GM21423 (cell line): ENCODE data around the gene CDH4.

Source experiments
- ATAC-seq: cut with Tn5 transposase; IDR thresholded peaks from one replicate; pipeline ENCODE4 v1.9.1; 2021; ENCODE audit warnings: mild to moderate bottlenecking, moderate library complexity; ENCODE audit not compliant: unreplicated experiment

Gene CDH4

GRCh38 chr20:61926796-61927192 lies 674.7 kb downstream of the CDH4 start:
- no peak for ATAC-seq

GRCh38 chr20:61927193-61927825 lies 675.2 kb downstream of the CDH4 start:
- no peak for ATAC-seq

- no peak for ATAC-seq
Measured at GRCh38 chr20:61927826-61928541, 675.9 kb downstream of the CDH4 start.

GRCh38 chr20:61929561-61929960 lies 677.5 kb downstream of the CDH4 start:
- ATAC-seq, result no peak

- no peak for ATAC-seq
Measured at GRCh38 chr20:61929971-61930666, 678.1 kb downstream of the CDH4 start.

DNA sequence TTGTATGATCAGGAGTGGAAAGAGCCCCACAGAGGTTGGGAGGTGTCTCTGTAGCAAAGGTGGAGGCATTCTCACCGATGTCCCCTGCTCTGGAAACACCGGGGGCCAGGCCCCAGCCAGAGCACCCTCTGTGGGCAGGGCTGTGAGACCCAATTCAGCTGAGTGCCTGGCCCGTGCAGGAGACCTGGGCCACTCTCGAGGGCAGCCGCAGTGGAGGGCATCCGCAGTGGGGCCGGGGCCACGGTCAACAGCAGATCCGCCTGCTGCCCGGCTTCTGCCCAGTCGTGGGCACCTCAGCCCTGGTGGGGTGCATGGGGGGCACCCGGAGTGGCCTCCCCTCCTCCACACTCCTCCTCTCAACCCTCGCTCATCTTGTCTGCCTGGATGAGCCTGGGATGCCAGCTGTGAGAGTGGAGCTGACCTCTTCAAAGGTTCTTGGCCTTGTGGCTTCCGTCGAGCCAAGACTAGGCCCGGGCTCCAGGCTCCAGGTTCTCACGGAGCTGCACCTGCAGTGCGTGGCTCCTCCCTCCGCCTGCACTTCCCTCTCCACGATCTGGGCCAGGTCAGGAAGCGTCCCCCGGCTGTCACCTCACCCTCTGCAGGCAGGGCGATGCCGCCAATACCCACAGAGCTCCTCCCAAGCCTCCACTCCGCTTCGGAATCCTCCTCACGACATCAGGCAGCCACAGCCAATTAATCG lies 678.9 kb downstream of the CDH4 start:
- no peak for ATAC-seq

DNA sequence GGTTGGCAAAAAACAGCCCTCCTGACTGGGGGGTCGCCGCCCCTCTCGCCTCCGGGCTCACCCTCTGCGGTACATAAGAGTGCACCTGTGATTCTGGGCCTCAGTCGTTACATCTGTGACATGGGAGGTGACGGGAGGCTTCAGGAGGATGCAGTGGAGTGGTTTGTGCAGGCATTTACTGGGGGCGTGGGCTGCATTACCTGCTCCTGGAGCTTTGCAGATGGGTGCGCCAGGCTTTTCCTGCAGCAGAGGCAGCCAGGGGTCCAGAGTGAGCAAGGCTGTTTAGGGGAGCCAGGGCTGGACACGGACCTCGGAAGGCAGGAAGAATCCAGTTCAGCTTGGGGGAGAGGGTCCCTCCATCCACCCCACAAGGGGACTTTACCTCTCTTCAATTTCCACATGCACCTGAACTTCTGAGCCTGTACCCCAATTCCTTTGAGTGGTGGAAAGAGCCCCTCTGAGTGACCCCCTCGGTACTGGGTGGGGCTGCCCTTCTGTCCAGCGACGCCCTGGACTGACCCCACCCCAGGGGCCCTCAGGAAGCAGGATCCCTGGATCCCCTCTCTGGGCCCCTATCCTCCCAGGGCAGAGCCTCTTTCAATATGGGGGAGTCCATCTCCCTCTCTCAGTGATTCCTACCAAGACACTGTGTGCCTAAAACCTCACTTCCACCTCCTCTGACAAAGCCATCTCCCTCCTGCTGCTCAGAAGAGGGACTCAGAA lies 679.6 kb downstream of the CDH4 start:
- no peak for ATAC-seq

- no peak for ATAC-seq
Measured at GRCh38 chr20:61932199-61932592, 680.1 kb downstream of the CDH4 start.

- ATAC-seq, result no peak
Measured at GRCh38 chr20:61932711-61933480, 680.8 kb downstream of the CDH4 start.

DNA sequence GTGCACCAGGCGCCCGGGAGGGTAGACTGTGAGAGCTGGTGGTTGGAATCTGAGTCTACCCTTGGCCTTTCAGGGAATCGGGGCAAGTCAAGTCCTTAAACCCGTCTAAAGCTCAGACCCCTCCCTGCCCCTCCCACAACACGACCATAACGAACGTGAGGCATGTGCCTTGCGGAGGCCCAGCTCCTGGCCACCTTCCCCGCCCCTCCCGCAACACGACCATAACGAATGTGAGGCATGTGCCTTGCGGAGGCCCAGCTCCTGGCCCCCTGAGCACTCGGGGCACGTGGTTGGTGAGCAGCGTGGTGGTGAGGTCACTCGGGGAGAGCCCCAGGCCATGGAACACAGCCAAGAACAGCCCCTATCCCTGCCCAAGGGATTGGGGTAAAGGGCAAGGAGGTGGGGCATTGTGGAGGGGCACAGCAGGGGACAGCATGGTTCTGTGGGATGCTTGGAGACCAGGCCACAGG lies 681.5 kb downstream of the CDH4 start:
- no peak for ATAC-seq

- ATAC-seq, result no peak
Measured at GRCh38 chr20:61933951-61934715, 682.1 kb downstream of the CDH4 start.

- ATAC-seq, result no peak
Measured at GRCh38 chr20:61934716-61935530, 682.9 kb downstream of the CDH4 start.

DNA sequence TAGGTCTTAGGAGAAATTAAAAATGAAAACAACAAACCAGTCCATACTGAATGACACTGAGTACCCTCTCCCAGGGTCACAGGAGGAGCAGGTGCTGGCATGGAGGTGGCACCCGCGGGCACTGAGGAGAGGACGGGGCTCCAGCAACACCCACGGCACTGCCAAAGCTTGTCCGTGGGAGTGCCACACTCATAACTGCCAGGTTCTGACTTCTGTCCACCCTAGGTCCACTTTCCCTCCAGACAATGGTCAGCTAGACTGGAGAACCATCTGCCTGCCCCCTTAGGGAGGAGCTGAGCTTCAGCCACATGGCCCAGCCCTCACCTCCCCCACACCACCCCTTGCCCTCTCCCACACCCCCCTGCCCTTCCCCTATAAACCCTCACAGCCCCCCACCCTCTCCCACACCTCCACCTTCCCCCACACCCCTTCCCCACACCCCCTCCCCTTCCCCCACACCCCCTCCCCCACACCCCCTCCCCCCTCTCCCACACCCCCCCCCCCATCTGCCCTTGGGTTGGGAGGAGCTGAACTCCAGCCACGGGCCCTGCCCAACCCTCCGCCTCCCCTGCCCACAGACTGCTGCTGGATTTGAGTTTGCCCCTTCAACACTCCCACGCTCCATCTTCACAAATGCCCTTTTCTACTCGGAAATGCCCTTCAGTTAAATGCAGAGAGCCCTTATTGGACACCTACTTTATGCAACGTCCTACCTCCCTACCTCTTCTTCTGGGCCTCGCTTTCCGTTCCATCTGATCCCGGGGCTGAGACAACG lies 684.1 kb downstream of the CDH4 start:
- ATAC-seq, result no peak

DNA sequence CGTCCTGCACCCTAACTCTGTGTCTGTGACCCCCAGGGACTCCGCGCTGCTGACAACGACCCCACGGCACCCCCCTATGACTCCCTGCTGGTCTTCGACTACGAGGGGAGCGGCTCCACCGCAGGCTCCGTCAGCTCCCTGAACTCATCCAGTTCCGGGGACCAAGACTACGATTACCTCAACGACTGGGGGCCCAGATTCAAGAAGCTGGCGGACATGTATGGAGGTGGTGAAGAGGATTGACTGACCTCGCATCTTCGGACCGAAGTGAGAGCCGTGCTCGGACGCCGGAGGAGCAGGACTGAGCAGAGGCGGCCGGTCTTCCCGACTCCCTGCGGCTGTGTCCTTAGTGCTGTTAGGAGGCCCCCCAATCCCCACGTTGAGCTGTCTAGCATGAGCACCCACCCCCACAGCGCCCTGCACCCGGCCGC lies 684.7 kb downstream of the CDH4 start:
- ATAC-seq, result no peak

DNA sequence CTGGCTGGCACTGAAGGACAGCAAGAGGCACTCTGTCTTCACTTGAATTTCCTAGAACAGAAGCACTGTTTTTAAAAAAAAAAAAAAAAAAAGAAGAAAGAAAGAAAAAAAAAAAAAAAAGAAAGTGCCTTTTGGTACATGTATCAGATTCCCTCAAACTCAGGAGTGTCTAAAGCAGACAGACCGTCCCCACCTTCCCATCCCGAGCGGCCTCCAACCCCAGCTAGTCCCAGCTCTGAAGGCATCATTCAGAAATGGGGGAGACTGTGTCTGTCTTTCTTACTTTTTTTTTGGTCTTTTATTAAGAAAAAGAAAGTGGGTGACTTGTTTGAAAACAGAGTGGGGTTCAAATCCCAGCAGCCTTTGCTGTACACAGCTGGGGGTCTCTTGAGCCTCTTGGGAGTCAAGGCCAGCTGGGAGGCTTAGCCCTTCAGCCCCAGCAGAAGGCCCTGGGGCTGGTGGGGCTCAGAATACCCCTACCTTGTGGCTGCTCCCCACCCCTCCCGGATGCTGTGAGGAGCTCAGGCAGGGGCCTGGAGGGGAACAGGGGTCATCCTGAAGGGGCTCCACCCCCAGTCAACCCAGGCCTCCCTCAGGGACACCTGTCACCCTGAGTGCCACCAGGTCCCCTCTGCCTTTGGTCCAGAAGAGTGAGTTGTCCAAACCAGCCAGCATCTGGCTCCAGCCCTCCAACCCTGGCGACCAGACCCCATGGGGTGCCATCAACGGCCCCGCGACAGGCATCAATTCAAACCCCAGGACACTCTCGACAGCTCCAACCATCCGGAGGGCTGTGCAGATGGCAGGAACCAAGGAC lies 685.3 kb downstream of the CDH4 start:
- ATAC-seq, result no peak

DNA sequence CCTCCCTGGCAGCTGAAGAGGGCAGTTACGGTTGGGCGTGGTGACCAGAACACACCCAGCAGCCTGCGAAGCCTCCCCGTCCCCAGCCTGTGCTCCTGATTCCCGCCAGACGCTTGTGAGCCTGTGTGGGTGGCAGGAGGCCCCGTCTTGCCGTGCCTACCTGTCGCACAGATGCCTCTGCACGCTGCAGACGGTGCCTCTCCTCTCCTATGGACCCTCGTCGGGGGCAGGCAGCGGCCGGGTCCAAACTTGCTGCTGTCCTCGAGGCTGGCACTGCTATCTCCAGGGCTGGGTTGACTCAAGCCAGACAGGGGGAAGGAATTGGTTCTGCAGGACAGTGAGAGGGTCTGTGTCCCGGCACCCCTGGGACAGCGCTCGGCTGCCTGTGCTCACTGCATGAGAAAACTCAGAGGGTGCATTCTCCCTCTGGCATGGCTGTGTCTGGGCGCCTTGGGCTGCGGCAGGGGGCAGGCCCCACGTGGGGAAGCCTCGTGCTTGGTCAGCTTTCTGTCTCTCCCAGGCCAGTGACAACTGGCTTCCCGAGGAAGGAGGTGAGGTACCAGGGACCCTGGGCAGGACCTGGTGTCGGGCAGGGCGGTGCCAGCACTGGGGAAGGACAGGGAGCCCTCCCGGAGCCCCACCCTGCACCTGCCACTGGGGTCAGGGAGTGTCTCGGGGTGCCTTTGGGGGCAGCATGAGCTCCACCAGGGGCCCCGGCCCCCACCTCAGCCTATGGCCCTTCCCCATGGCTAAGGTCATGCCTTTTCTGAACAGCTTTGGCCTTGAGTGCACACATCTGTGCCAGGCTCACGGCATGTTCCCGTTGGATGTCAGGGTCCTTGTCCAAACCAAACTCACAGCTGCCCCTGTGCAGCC lies 686.1 kb downstream of the CDH4 start:
- no peak for ATAC-seq
